Immature natural killer cell (primary cell): Measurements from ENCODE around the gene NAA10. TPM values are rescaled to one million over a fixed set of nuclear protein-coding genes. Genes with fewer than 3 reads are reported as not detected.
"Not testable (repeated sequence)": the region's sequence is repeated elsewhere in the genome, so short reads cannot be mapped to it uniquely, and the experiment has no call there.

Experiments
- DNase-seq, 3 donors: peaks; one replicate each; pipeline ENCODE4 v3.0.0; 2022; ENCODE audit warnings: mixed read lengths in 1 of 3
- H3K27ac Mint-ChIP-seq, 6 donors: one replicate each; pipeline ENCODE4 v1.8.0; 2020; ENCODE audit warnings: mixed read lengths in 6 of 6, mild to moderate bottlenecking in 5 of 6, inconsistent platforms in 4 of 6, moderate library complexity in 3 of 6
- H3K27me3 Mint-ChIP-seq, 3 donors: one replicate each; pipeline ENCODE4 v1.8.0; 2020 to 2021; ENCODE audit warnings: low read depth in 3 of 3, mild to moderate bottlenecking in 3 of 3, mixed read lengths in 3 of 3, moderate library complexity in 3 of 3, inconsistent platforms in 1 of 3
- H3K36me3 Mint-ChIP-seq, 3 donors: one replicate each; pipeline ENCODE4 v1.8.0; 2020; ENCODE audit warnings: mixed read lengths in 3 of 3, inconsistent platforms in 2 of 3, mild to moderate bottlenecking in 2 of 3
- H3K4me1 Mint-ChIP-seq, 2 donors: one replicate each; pipeline ENCODE4 v1.8.0; 2020; ENCODE audit warnings: inconsistent platforms in 2 of 2, mild to moderate bottlenecking in 2 of 2, mixed read lengths in 2 of 2, moderate library complexity in 1 of 2
- H3K4me3 Mint-ChIP-seq, 5 donors: one replicate each; pipeline ENCODE4 v1.8.0; 2020; ENCODE audit warnings: mild to moderate bottlenecking in 5 of 5, mixed read lengths in 5 of 5, inconsistent platforms in 3 of 5, moderate library complexity in 3 of 5
- H3K9me3 Mint-ChIP-seq, 6 donors: one replicate each; pipeline ENCODE4 v1.8.0; 2020; ENCODE audit warnings: mild to moderate bottlenecking in 6 of 6, mixed read lengths in 6 of 6, inconsistent platforms in 4 of 6, moderate library complexity in 3 of 6
- polyA plus RNA-seq, 3 donors: library from polyadenylated mRNA; unstranded; fragments of 300-500 nt; fragmentation: Illumina TruSeq; gene quantifications; one replicate each; pipeline ENCODE4 v1.2.3, GENCODE V29; 2021

Gene NAA10
- polyA plus RNA-seq, result 100 to 1,000 TPM in 2 of 3 donors, 10 to 100 TPM in 1; 70.6 to 126 (median 104) TPM

GRCh38 chrX:153934762-153935325, at the start of gene NAA10:
Gene NAA10 (minus strand): TSS chrX:153935037. CDS start chrX:153934904, 133 bp downstream.
- peaks cover 0 to 3% (median 3%) of the 10 kb centered on the region in 3 donors for H3K36me3 Mint-ChIP-seq
- no peaks in the 10 kb centered on the region for H3K9me3 Mint-ChIP-seq

DNA sequence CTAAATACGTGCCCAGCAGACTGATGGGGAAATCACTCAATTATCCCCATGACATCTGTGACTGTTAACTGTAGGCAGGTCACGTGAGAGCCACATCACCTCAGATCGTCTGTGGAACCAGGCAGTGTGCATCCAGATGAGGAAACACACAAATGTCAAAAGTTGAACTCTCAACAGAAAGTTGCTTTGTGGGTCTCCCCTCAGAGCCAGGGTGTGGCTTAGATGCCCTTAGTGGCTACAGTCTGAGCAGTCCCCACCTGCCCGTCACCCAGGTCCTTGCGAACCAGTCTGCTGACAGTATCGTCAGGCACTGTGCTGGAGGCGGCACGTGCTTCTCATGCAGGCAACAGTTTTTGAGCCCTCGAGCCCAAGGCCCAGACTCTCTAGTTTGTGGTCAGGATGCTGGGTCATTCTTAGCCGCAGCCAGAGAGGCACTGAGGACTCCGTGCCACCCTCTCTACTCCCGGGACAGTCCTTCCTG, 48.5 kb upstream of the NAA10 start:
- H3K9me3 Mint-ChIP-seq, result no peaks in the 10 kb centered on the region
- peak overlapping the region in 3 of 5 donors; percentile 30 to 57 (median 42) for H3K4me3 Mint-ChIP-seq
- DNase-seq, result no peak
- no peaks in the 10 kb centered on the region for H3K36me3 Mint-ChIP-seq
- H3K4me1 Mint-ChIP-seq, result peaks cover 31 to 47% of the 10 kb centered on the region in 2 donors
- H3K27me3 Mint-ChIP-seq, result peaks cover 0 to 17% (median 3%) of the 10 kb centered on the region in 3 donors
- peak overlapping the region in 5 of 6 donors; percentile 58 to 93 (median 83) for H3K27ac Mint-ChIP-seq

More at GRCh38 chrX:153934762-153935325, at the start of gene NAA10:
- H3K27ac Mint-ChIP-seq, result peak within 1 kb of the TSS in 5 of 6 donors; percentile 67 to 83 (median 80)
- peak within 1 kb of the TSS; percentile 82 to 88 (median 85) for H3K4me3 Mint-ChIP-seq
- peaks cover 9 to 16% of the 10 kb centered on the region in 2 donors for H3K4me1 Mint-ChIP-seq
- peaks cover 0 to 9% (median 0%) of the 10 kb centered on the region in 3 donors for H3K27me3 Mint-ChIP-seq
- peak; percentile 70 to 79 (median 77) for DNase-seq

- Mint-ChIP-seq H3K4me1 (peaks cover 31 to 46% of the 10 kb centered on the region in 2 donors), H3K27me3 (peaks cover 0 to 12% (median 3%) of the 10 kb centered on the region in 3 donors), H3K36me3 (no peaks in the 10 kb centered on the region), H3K4me3 (peak overlapping the region; percentile 37 to 82 (median 63)), H3K9me3 (no peaks in the 10 kb centered on the region), H3K27ac (peak overlapping the region; percentile 82 to 94 (median 92))
- peak in 2 of 3 donors; percentile 34 to 39 for DNase-seq
Observed at GRCh38 chrX:153981771-153982533, 47.1 kb upstream of the NAA10 start.

- Mint-ChIP-seq H3K27me3 (peaks cover 0 to 12% (median 3%) of the 10 kb centered on the region in 3 donors), H3K27ac (peak overlapping the region; percentile 82 to 94 (median 92)), H3K9me3 (no peaks in the 10 kb centered on the region), H3K4me3 (peak overlapping the region; percentile 37 to 82 (median 63)), H3K4me1 (peaks cover 31 to 46% of the 10 kb centered on the region in 2 donors), H3K36me3 (no peaks in the 10 kb centered on the region)
- DNase-seq, result no peak
Observed at GRCh38 chrX:153981231-153981630, 46.4 kb upstream of the NAA10 start.

DNA sequence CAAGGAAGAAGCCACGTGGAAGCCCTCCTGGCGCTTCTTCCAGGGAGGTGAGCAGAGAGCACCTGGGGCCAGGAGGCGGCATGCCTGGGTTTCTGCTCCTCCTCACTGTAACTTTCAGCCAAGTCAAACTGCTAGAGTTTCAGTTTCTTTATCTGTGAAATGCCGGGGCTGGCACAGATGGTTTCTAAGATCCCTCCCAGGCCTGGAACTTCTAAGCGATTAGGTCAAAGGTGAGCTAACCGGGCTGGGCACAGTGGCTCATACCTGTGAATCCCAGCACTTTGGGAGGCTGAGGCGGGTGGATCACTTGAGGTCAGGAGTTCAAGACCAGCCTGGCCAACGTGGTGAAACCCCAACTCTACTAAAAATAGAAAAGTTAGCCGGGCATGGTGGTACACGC, 45.6 kb upstream of the NAA10 start:
- Mint-ChIP-seq H3K4me3 (peak overlapping the region; percentile 61 to 74 (median 66)), H3K27ac (peak overlapping the region; percentile 82 to 94 (median 92)), H3K27me3 (peaks cover 0 to 12% (median 3%) of the 10 kb centered on the region in 3 donors), H3K4me1 (peaks cover 36 to 44% of the 10 kb centered on the region in 2 donors)
- not testable (repeated sequence) for H3K9me3 Mint-ChIP-seq, DNase-seq, H3K36me3 Mint-ChIP-seq

GRCh38 chrX:153974726-153975286, 40.0 kb upstream of the NAA10 start:
- H3K4me1 Mint-ChIP-seq, result peaks cover 17 to 29% of the 10 kb centered on the region in 2 donors
- peaks cover 15 to 22% (median 18%) of the 10 kb centered on the region in 3 donors for H3K27me3 Mint-ChIP-seq
- DNase-seq, result no peak
- H3K27ac Mint-ChIP-seq, result peak overlapping the region in 5 of 6 donors; percentile 14 to 98 (median 82)
- H3K4me3 Mint-ChIP-seq, result no peak overlapping the region
- H3K36me3 Mint-ChIP-seq, result no peaks in the 10 kb centered on the region
- peaks cover 0 to 2% (median 0%) of the 10 kb centered on the region in 6 donors for H3K9me3 Mint-ChIP-seq

DNA sequence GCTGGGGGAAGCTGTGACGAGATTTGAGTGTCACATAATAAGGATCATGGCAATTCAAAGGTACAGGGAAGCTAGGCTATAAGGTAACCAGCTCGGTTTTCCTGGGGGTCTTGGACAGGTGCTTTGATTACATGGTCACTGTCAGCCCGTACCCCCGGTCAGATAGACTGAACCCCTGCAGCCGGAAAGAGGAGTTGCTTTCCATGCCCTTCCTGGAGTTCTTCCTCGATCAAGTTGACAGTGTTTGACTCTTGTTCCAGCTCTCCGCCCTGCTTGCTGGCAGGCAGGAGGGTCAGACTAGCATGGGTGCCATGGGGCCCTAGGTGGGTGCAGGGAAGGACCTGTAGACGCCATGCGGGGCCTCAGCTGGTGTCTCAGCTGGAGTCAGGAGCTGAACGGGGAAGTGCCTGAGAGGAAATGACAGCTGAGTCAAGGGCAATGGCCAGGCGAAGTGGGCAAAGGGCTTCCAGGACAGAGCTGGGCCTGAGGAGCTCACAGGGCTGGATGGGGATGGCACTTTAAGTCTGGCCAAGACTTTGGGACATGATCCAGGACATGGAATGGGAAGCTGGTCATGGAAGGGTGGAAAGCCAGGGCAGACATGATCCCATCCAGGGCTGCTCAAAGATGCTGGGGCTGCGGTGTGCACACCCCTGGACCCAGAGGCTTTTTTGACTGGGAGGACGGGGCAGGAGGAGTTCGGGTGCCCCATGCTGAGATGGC, 39.3 kb upstream of the NAA10 start:
- H3K4me1 Mint-ChIP-seq, result peaks cover 22 to 35% of the 10 kb centered on the region in 2 donors
- no peaks in the 10 kb centered on the region for H3K36me3 Mint-ChIP-seq
- peaks cover 0 to 2% (median 0%) of the 10 kb centered on the region in 6 donors for H3K9me3 Mint-ChIP-seq
- peak overlapping the region in 3 of 5 donors; percentile 21 to 87 (median 40) for H3K4me3 Mint-ChIP-seq
- no peak for DNase-seq
- peak overlapping the region in 5 of 6 donors; percentile 60 to 98 (median 95) for H3K27ac Mint-ChIP-seq
- H3K27me3 Mint-ChIP-seq, result peaks cover 15 to 22% (median 18%) of the 10 kb centered on the region in 3 donors

GRCh38 chrX:153973127-153974002, 38.5 kb upstream of the NAA10 start:
- H3K27ac Mint-ChIP-seq, result peak overlapping the region; percentile 91 to 98 (median 96)
- no peaks in the 10 kb centered on the region for H3K36me3 Mint-ChIP-seq
- H3K4me1 Mint-ChIP-seq, result peaks cover 29 to 43% of the 10 kb centered on the region in 2 donors
- no peak for DNase-seq
- H3K4me3 Mint-ChIP-seq, result peak overlapping the region; percentile 87 to 92 (median 90)
- H3K9me3 Mint-ChIP-seq, result peaks cover 0 to 2% (median 0%) of the 10 kb centered on the region in 6 donors
- peaks cover 15 to 22% (median 21%) of the 10 kb centered on the region in 3 donors for H3K27me3 Mint-ChIP-seq

- Mint-ChIP-seq H3K36me3 (no peaks in the 10 kb centered on the region), H3K27ac (peak within 1 kb of the TSS; percentile 98 to 100 (median 100)), H3K27me3 (peaks cover 15 to 22% (median 21%) of the 10 kb centered on the region in 3 donors), H3K9me3 (peaks cover 0 to 2% (median 0%) of the 10 kb centered on the region in 6 donors), H3K4me1 (peaks cover 37 to 51% of the 10 kb centered on the region in 2 donors), H3K4me3 (peak within 1 kb of the TSS; percentile 98 to 100 (median 100))
- peak; percentile 91 to 95 (median 94) for DNase-seq
Observed at GRCh38 chrX:153972368-153973126, 37.7 kb upstream of the NAA10 start, which contains the start of gene TMEM187. Gene TMEM187 (plus strand): TSS chrX:153972754. CDS start chrX:153982063, 9,309 bp downstream.

DNA sequence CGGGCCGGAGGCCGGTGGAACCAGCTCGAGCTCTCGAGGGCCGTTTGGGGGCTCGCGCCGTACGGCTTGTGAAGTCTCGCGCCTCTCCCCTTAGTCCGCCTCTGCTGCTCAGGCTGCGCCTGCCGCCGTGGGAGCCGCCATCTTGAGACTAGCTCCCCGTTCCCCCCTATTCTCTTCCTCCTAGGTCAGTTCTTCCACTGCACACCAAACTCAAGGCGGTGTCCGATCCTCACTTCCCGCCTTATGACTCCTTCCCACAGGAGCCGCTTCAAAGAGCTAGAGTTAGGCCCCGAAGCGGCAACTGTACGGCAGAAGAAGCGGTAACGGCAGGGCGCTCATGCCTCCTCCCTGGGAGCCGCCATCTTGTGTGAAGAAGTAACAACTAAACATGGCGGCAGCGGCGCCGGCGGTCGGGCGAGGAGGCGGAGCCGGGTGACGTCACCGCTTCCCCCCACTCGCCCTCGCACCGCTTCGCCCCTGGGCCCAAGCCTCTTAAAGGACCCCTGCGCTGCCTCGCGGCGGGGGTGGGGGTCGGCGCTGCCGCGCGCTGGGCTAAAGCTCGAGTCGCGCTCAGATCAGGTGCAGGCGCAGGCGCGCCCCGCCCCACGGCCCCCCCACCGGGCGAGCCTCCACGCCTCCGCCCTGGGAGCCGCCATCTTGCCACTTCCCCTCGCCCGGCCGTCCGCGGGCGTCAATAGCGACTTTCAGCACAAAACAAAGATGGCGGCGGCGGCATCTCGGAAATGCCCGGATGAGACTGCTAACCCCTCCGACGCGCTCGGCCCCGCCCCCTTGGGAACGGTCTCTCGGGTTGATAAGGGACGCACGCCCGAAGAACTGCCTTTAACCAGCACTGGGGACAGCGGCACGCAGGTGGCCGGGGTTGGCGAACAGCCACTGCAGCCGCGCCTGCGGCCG, 36.9 kb upstream of the NAA10 start, which contains the start of gene HCFC1:
HCFC1 (minus strand) TSS at position 369 of the 918 bp plus-strand sequence. CDS start 978 bp downstream, outside the sequence.
- peak within 1 kb of the TSS; percentile 98 to 100 (median 100) for H3K4me3 Mint-ChIP-seq
- peak within 1 kb of the TSS; percentile 98 to 100 (median 100) for H3K27ac Mint-ChIP-seq
- peaks cover 0 to 2% (median 0%) of the 10 kb centered on the region in 6 donors for H3K9me3 Mint-ChIP-seq
- H3K4me1 Mint-ChIP-seq, result peaks cover 46 to 60% of the 10 kb centered on the region in 2 donors
- no peaks in the 10 kb centered on the region for H3K36me3 Mint-ChIP-seq
- peaks cover 15 to 24% (median 21%) of the 10 kb centered on the region in 3 donors for H3K27me3 Mint-ChIP-seq
- peak; percentile 93 to 97 (median 97) for DNase-seq
